Choroid plexus epithelial cell (primary cell): ENCODE data around the gene MAST1.
"Not testable (repeated sequence)": the region's sequence is repeated elsewhere in the genome, so short reads cannot be mapped to it uniquely, and the experiment has no call there.

Experiments
- DNase-seq: peaks from one replicate; pipeline ENCODE4 v3.0.0-alpha.2; 2010; ENCODE audit warnings: low read depth
- H3K4me3 ChIP-seq: 2 replicates; pipeline ENCODE4 v1.5.1; 2011; ENCODE audit warnings: low read depth, mild to moderate bottlenecking, control low read depth, low read length, moderate library complexity
- CTCF ChIP-seq: conservative IDR thresholded peaks from 2 replicates; pipeline ENCODE4 v1.5.1; 2011; ENCODE audit warnings: low read depth, mild to moderate bottlenecking, control low read depth, inconsistent platforms, low read length, moderate library complexity

Gene MAST1

GRCh38 chr19:12838886-12839756, 806 bp downstream of the MAST1 start:
- no peak overlapping the region for H3K4me3 ChIP-seq
- no peak for DNase-seq
- no peak for TF ChIP-seq CTCF

GRCh38 chr19:12840091-12841079, 2.1 kb downstream of the MAST1 start:
- no peak for TF ChIP-seq CTCF
- H3K4me3 ChIP-seq, result peak overlapping the region; percentile 20
- peak; percentile 69 for DNase-seq

GRCh38 chr19:12841094-12841493, 2.8 kb downstream of the MAST1 start:
- TF ChIP-seq CTCF, result no peak
- H3K4me3 ChIP-seq, result peak overlapping the region; percentile 20
- DNase-seq, result no peak

GRCh38 chr19:12842511-12842910, 4.2 kb downstream of the MAST1 start:
- TF ChIP-seq CTCF, result no peak

GRCh38 chr19:12843328-12843727, 5.0 kb downstream of the MAST1 start:
- TF ChIP-seq CTCF, result no peak
- no peak for DNase-seq
- no peak overlapping the region for H3K4me3 ChIP-seq

More at GRCh38 chr19:12842511-12842910, 4.2 kb downstream of the MAST1 start:
- DNase-seq, result no peak
- H3K4me3 ChIP-seq, result no peak overlapping the region

- no peak for DNase-seq
- no peak for TF ChIP-seq CTCF
- H3K4me3 ChIP-seq, result no peak overlapping the region
Measured at GRCh38 chr19:12843999-12844732, 5.9 kb downstream of the MAST1 start.

- DNase-seq, H3K4me3 ChIP-seq: not testable (repeated sequence)
Measured at GRCh38 chr19:12846613-12847012, 8.3 kb downstream of the MAST1 start.
